SK-N-SH treated with all-trans-retinoic acid at 6 μM for 48 hours (cell line): ENCODE data around the gene SORCS3.

ENCODE experiments used
- ATAC-seq: fragments of 200-7000 bp; cut with Tn5 transposase; 3 replicates; pipeline ENCODE4 v1.9.1; 2020; ENCODE audit warnings: mild to moderate bottlenecking, moderate library complexity
- ARNTL ChIP-seq: fragments of 450-650 bp; formaldehyde crosslinking; IDR thresholded peaks from 2 replicates; pipeline ENCODE4 v1.5.0; 2020; ENCODE audit warnings: low read depth, mild to moderate bottlenecking, moderate library complexity, borderline replicate concordance
- BACH2 ChIP-seq: fragments of 250-450 bp; sonication (Bioruptor Pico); IDR thresholded peaks from 2 replicates; pipeline ENCODE4 v1.9.0; 2021; ENCODE audit warnings: mild to moderate bottlenecking, borderline replicate concordance
- CSDC2 ChIP-seq: fragments of 250-450 bp; sonication (Bioruptor Pico); IDR thresholded peaks from 2 replicates; pipeline ENCODE4 v1.5.0; 2020; ENCODE audit warnings: mild to moderate bottlenecking, moderate library complexity
- ESRRG ChIP-seq: fragments of 250-450 bp; sonication (Bioruptor Pico); IDR thresholded peaks from 2 replicates; pipeline ENCODE4 v1.6.1; 2021; ENCODE audit warnings: mild to moderate bottlenecking
- GLIS3 ChIP-seq: fragments of 250-450 bp; sonication (Bioruptor Pico); IDR thresholded peaks from 2 replicates; pipeline ENCODE4 v1.5.0; 2020; ENCODE audit warnings: mild to moderate bottlenecking, moderate library complexity
- ISL1 ChIP-seq: fragments of 250-450 bp; sonication (Bioruptor Pico); IDR thresholded peaks from 2 replicates; pipeline ENCODE4 v2.1.2; 2022; ENCODE audit warnings: mild to moderate bottlenecking, moderate library complexity
- OSR1 ChIP-seq: fragments of 250-450 bp; sonication (Bioruptor Pico); IDR thresholded peaks from 2 replicates; pipeline ENCODE4 v1.8.0; 2022; ENCODE audit warnings: moderate library complexity, mild to moderate bottlenecking, inconsistent platforms
- PPARA ChIP-seq: fragments of 250-450 bp; sonication (Bioruptor Pico); IDR thresholded peaks from 2 replicates; pipeline ENCODE4 v1.5.0; 2020; ENCODE audit warnings: mild to moderate bottlenecking, borderline replicate concordance
- RARB ChIP-seq: fragments of 250-450 bp; sonication (Bioruptor Pico); IDR thresholded peaks from 2 replicates; pipeline ENCODE4 v1.8.0; 2021; ENCODE audit warnings: mild to moderate bottlenecking, moderate library complexity
- SNAI2 ChIP-seq: fragments of 250-450 bp; sonication (Bioruptor Pico); IDR thresholded peaks from 2 replicates; pipeline ENCODE4 v1.5.0; 2020; ENCODE audit warnings: mild to moderate bottlenecking, moderate library complexity
- TCF4 ChIP-seq: fragments of 250-450 bp; sonication (Bioruptor Pico); IDR thresholded peaks from 2 replicates; pipeline ENCODE4 v1.8.0; 2021; ENCODE audit warnings: mild to moderate bottlenecking, moderate library complexity, borderline replicate concordance
- TOX ChIP-seq: fragments of 250-450 bp; sonication (Bioruptor Pico); IDR thresholded peaks from 2 replicates; pipeline ENCODE4 v1.8.0; 2021; ENCODE audit warnings: mild to moderate bottlenecking, moderate library complexity, borderline replicate concordance
- ZFP3 ChIP-seq: fragments of 250-450 bp; sonication (Bioruptor Pico); IDR thresholded peaks from 2 replicates; pipeline ENCODE4 v1.5.0; 2020; ENCODE audit warnings: mild to moderate bottlenecking, moderate library complexity
- ZFP30 ChIP-seq: fragments of 450-650 bp; formaldehyde crosslinking; IDR thresholded peaks from 2 replicates; pipeline ENCODE4 v1.5.0; 2022; ENCODE audit warnings: mild to moderate bottlenecking, moderate library complexity
- ZNF70 ChIP-seq: fragments of 450-650 bp; formaldehyde crosslinking; IDR thresholded peaks from 2 replicates; pipeline ENCODE4 v1.5.0; 2020; ENCODE audit warnings: mild to moderate bottlenecking, moderate library complexity
- ZNF8 ChIP-seq: fragments of 450-650 bp; formaldehyde crosslinking; IDR thresholded peaks from 2 replicates; pipeline ENCODE4 v1.5.0; 2020; ENCODE audit warnings: mild to moderate bottlenecking, moderate library complexity
- TF ChIP-seq, protein P1 (sequence below): fragments of 250-450 bp; sonication (Bioruptor Pico); IDR thresholded peaks from 2 replicates; pipeline ENCODE4 v1.8.0; 2021; ENCODE audit warnings: low read depth, mild to moderate bottlenecking, moderate library complexity, borderline replicate concordance
- TF ChIP-seq, protein P2 (sequence below): fragments of 250-450 bp; sonication (Bioruptor Pico); IDR thresholded peaks from 2 replicates; pipeline ENCODE4 v1.8.0; 2020; ENCODE audit warnings: mild to moderate bottlenecking, moderate library complexity, borderline replicate concordance
- TF ChIP-seq, protein P3 (sequence below): fragments of 250-450 bp; sonication (Bioruptor Pico); IDR thresholded peaks from 2 replicates; pipeline ENCODE4 v1.5.1; 2020; ENCODE audit warnings: low read depth, mild to moderate bottlenecking, moderate library complexity
- TF ChIP-seq, protein P4 (sequence below): fragments of 250-450 bp; sonication (Bioruptor Pico); IDR thresholded peaks from 2 replicates; pipeline ENCODE4 v1.5.1; 2021; ENCODE audit warnings: mild to moderate bottlenecking, moderate library complexity

SORCS3 gene

DNA sequence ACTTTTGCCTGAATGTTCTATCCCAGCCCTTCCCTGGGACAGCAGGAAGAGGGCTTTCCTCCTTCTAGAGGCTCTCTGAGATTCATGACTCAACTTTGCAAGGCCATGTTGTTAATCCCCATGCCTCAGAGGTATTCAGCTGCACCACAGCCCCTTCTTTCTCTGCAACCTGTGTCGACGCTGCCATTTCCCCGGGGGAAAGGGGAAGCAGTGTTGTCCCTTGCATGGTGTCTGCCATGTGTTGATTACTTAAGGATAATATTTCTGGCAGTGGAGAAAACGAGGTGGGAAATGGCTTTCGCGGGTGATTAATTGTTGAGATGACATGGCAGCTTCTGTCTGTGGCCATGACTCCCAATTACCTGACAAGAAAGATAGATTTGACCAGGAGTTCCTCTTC, 133.1 kb downstream of the SORCS3 start:
- ATAC-seq = no peak
- TF ChIP-seq, protein P1, sequence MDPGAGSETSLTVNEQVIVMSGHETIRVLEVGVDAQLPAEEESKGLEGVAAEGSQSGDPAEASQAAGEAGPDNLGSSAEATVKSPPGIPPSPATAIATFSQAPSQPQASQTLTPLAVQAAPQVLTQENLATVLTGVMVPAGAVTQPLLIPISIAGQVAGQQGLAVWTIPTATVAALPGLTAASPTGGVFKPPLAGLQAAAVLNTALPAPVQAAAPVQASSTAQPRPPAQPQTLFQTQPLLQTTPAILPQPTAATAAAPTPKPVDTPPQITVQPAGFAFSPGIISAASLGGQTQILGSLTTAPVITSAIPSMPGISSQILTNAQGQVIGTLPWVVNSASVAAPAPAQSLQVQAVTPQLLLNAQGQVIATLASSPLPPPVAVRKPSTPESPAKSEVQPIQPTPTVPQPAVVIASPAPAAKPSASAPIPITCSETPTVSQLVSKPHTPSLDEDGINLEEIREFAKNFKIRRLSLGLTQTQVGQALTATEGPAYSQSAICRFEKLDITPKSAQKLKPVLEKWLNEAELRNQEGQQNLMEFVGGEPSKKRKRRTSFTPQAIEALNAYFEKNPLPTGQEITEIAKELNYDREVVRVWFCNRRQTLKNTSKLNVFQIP (CRISPR knock-in tag) = no peak
- TF ChIP-seq OSR1 (CRISPR knock-in tag) (no peak), ISL1 (CRISPR knock-in tag) (no peak), ZFP3 (CRISPR knock-in tag) (no peak), ARNTL (CRISPR knock-in tag) (no peak), TCF4 (CRISPR knock-in tag) (no peak), CSDC2 (no peak), SNAI2 (no peak), RARB (CRISPR knock-in tag) (no peak), GLIS3 (no peak), ZFP30 (no peak), ESRRG (no peak), ZNF8 (no peak), PPARA (CRISPR knock-in tag) (no peak)
- TF ChIP-seq, protein P2, sequence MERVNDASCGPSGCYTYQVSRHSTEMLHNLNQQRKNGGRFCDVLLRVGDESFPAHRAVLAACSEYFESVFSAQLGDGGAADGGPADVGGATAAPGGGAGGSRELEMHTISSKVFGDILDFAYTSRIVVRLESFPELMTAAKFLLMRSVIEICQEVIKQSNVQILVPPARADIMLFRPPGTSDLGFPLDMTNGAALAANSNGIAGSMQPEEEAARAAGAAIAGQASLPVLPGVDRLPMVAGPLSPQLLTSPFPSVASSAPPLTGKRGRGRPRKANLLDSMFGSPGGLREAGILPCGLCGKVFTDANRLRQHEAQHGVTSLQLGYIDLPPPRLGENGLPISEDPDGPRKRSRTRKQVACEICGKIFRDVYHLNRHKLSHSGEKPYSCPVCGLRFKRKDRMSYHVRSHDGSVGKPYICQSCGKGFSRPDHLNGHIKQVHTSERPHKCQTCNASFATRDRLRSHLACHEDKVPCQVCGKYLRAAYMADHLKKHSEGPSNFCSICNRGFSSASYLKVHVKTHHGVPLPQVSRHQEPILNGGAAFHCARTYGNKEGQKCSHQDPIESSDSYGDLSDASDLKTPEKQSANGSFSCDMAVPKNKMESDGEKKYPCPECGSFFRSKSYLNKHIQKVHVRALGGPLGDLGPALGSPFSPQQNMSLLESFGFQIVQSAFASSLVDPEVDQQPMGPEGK (CRISPR knock-in tag) = no peak

DNA sequence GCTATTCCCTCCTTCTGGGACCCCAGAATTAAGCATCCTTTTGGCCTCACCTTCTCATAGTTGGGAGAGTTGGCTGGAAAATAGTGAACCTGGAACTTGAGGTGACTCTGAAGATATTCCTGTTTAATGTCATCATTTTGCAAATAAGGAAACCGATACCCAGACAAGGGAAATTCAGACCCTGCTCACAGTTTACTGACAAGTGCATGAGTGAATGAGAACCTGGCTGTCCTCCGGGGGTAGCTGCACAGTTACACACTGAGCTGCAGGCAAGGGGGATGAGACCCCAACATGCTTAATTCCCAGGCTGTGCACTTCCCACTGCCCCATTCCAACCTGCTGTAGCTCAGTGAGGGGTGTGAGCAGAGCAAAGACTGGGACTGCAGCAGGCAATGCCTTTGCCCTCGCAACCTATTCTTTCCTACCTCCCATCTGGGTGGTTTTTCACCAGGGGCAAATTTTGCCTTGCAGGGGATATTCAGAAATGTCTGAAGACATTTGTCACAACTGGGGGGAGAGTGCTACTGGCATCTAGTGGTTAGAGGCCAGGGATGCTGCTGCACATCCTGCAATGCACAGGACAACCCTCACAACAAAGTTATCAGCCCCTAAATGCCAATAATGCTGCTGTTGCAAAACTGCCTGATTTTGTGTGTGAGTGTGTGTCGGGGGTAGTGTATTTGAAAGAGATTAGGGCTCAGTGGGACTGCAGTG, 136.2 kb downstream of the SORCS3 start:
- no peak for TF ChIP-seq ZNF70 (CRISPR knock-in tag)
- no peak for TF ChIP-seq ZFP3 (CRISPR knock-in tag)
- no peak for TF ChIP-seq CSDC2
- no peak for TF ChIP-seq TCF4 (CRISPR knock-in tag)
- TF ChIP-seq ESRRG = no peak
- no peak for TF ChIP-seq BACH2 (CRISPR knock-in tag)
- TF ChIP-seq TOX (CRISPR knock-in tag) = no peak
- no peak for TF ChIP-seq ISL1 (CRISPR knock-in tag)
- TF ChIP-seq, protein P3, sequence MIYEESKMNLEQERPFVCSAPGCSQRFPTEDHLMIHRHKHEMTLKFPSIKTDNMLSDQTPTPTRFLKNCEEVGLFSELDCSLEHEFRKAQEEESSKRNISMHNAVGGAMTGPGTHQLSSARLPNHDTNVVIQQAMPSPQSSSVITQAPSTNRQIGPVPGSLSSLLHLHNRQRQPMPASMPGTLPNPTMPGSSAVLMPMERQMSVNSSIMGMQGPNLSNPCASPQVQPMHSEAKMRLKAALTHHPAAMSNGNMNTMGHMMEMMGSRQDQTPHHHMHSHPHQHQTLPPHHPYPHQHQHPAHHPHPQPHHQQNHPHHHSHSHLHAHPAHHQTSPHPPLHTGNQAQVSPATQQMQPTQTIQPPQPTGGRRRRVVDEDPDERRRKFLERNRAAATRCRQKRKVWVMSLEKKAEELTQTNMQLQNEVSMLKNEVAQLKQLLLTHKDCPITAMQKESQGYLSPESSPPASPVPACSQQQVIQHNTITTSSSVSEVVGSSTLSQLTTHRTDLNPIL (CRISPR knock-in tag) = no peak
- TF ChIP-seq SNAI2 = no peak
- no peak for TF ChIP-seq RARB (CRISPR knock-in tag)
- TF ChIP-seq, all 23 proteins: peak for 0
- no peak for ATAC-seq

DNA sequence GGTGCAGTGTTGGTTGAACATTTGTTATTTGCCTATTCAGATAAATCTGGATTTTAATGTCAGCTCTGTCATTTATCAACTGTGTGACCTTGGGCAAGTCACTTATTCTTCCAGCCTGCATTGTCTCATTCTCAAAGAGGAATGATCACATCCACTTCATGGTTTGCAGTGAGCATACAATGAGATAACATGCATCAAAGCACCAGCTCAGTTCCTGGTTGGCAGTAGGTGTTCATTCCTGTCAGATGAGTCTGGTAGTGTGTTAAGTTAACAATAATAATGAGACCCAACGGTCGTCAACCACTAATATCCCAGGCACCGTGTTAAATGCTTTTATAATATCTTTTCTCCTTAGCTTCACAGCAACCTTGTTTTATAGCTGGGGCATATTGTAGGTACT, 137.3 kb downstream of the SORCS3 start:
- ATAC-seq = no peak

More for the DNA sequence above, 137.3 kb downstream of the SORCS3 start:
- TF ChIP-seq, protein P3 (CRISPR knock-in tag) = no peak
- TF ChIP-seq TCF4 (CRISPR knock-in tag) = no peak
- TF ChIP-seq, protein P4, sequence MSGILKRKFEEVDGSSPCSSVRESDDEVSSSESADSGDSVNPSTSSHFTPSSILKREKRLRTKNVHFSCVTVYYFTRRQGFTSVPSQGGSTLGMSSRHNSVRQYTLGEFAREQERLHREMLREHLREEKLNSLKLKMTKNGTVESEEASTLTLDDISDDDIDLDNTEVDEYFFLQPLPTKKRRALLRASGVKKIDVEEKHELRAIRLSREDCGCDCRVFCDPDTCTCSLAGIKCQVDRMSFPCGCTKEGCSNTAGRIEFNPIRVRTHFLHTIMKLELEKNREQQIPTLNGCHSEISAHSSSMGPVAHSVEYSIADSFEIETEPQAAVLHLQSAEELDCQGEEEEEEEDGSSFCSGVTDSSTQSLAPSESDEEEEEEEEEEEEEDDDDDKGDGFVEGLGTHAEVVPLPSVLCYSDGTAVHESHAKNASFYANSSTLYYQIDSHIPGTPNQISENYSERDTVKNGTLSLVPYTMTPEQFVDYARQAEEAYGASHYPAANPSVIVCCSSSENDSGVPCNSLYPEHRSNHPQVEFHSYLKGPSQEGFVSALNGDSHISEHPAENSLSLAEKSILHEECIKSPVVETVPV = no peak
- no peak for TF ChIP-seq ESRRG
- TF ChIP-seq, protein P2 (CRISPR knock-in tag) = no peak
- TF ChIP-seq CSDC2 = no peak
- no peak for TF ChIP-seq TOX (CRISPR knock-in tag)
- TF ChIP-seq GLIS3 = no peak
- TF ChIP-seq, protein P1 (CRISPR knock-in tag) = no peak
- TF ChIP-seq, all 23 proteins: peak for 0
